HepG2 (cell line): ENCODE results near the gene YIPF4. TPM values are rescaled to one million over a fixed set of nuclear protein-coding genes. Genes with fewer than 3 reads are reported as not detected.

ENCODE experiments used
- ATAC-seq: fragments of 200-7000 bp; cut with Tn5 transposase; 3 replicates; pipeline ENCODE4 v1.9.1; 2020; ENCODE audit warnings: mild to moderate bottlenecking, moderate library complexity
- BruUV-seq: library from RNA; stranded (reverse); fragments of 400-500 nt; replicated peaks from 2 replicates; lab custom pipeline; 2021; lab: Mats Ljungman, UMichigan
- CTCF ChIA-PET: fragments of 300-600 bp; formaldehyde crosslinking; extraction: SDS; loops from one replicate; lab custom pipeline; 2021; ENCODE audit warnings: low total read pairs, inconsistent platforms, low intra/inter-chr PET ratio; lab: Yijun Ruan, JAX
- POLR2A ChIA-PET: fragments of 350-600 bp; sonication (Branson Sonifier 250); formaldehyde crosslinking; loops from one replicate; lab custom pipeline; 2020; ENCODE audit warnings: antibody characterized with exemption, inconsistent platforms; lab: Yijun Ruan, JAX
- DNase-seq: peaks from one replicate; pipeline ENCODE4 v3.0.0-alpha.2; 2015; ENCODE audit warnings: low spot score
- FAIRE-seq: peaks from 3 replicates; lab custom pipeline; 2011; peaks lifted over from hg19 to GRCh38; lab: Jason Lieb, UNC
- H2AFZ ChIP-seq: one replicate; pipeline ENCODE4 v1.6.1; 2011; ENCODE audit warnings: low read length, inconsistent platforms
- H3K27ac ChIP-seq: fragments of 300-600 bp; 3 replicates; pipeline ENCODE4 v1.8.0; 2011; ENCODE audit warnings: mixed run types, mild to moderate bottlenecking, mixed read lengths, low read length, inconsistent platforms; ENCODE audit not compliant: insufficient read depth; ENCODE audit errors: extremely low read length
- H3K27me3 ChIP-seq, 2 experiments: fragments of 200-600 bp in 1 of 2; 2 replicates in 1 of 2; 3 replicates in 1 of 2; pipeline versions ENCODE4 v1.6.0 to v1.8.0; 2011; ENCODE audit warnings: low read length in 2 of 2, mild to moderate bottlenecking in 2 of 2, moderate library complexity in 2 of 2, inconsistent platforms in 1 of 2; ENCODE audit not compliant: insufficient read depth in 2 of 2, control insufficient read depth in 1 of 2
- H3K36me3 ChIP-seq, 2 experiments: fragments of 200-600 bp in 1 of 2; replicated peaks in 1 of 2; 2 replicates in 1 of 2; 3 replicates in 1 of 2; pipeline versions ENCODE4 v1.5.1 to v1.8.0; 2011; ENCODE audit warnings: low read length in 2 of 2, inconsistent platforms in 1 of 2; ENCODE audit not compliant: insufficient read depth in 2 of 2, control insufficient read depth in 1 of 2
- H3K4me1 ChIP-seq: 2 replicates; pipeline ENCODE4 v1.5.1; 2012; ENCODE audit warnings: low read length, inconsistent platforms; ENCODE audit not compliant: insufficient read depth
- H3K4me2 ChIP-seq: 2 replicates; pipeline ENCODE4 v1.6.0; 2011; ENCODE audit warnings: low read depth, low read length, inconsistent platforms
- H3K4me3 ChIP-seq, 3 experiments: fragments of 200-600 bp in 1 of 3; sonication (generic), shearing (Covaris generic) in 1 of 3; replicated peaks in 1 of 3; 2 replicates each; pipeline ENCODE4 v1.5.1; 2011 to 2016; ENCODE audit warnings: low read length in 3 of 3, inconsistent platforms in 2 of 3, low read depth in 2 of 3, mild to moderate bottlenecking in 2 of 3, control low read depth in 1 of 3, mixed read lengths in 1 of 3; ENCODE audit not compliant: insufficient read depth in 1 of 3
- H3K79me2 ChIP-seq: one replicate; pipeline ENCODE4 v1.6.1; 2011; ENCODE audit warnings: low read length, inconsistent platforms; ENCODE audit not compliant: insufficient read depth
- H3K9ac ChIP-seq: 2 replicates; pipeline ENCODE4 v1.6.0; 2011; ENCODE audit warnings: mild to moderate bottlenecking, low read depth, low read length, inconsistent platforms; ENCODE audit not compliant: insufficient read depth
- H3K9me3 ChIP-seq: 2 replicates; pipeline ENCODE4 v1.5.1; 2012; ENCODE audit warnings: mild to moderate bottlenecking, low read length
- H4K20me1 ChIP-seq: 2 replicates; pipeline ENCODE4 v1.6.0; 2011; ENCODE audit warnings: inconsistent platforms, mild to moderate bottlenecking, low read length, moderate library complexity; ENCODE audit not compliant: insufficient read depth
- ELF1 ChIP-seq: sonication (generic); formaldehyde crosslinking; IDR thresholded peaks from 2 replicates; pipeline ENCODE4 v1.4.0; 2020; ENCODE audit warnings: missing genetic modification reagents
- FOXO1 ChIP-seq: sonication (generic); formaldehyde crosslinking; IDR thresholded peaks from 2 replicates; pipeline ENCODE4 v1.4.0; 2020; ENCODE audit warnings: missing genetic modification reagents
- HNRNPUL1 ChIP-seq: fragments of 200-400 bp; formaldehyde crosslinking; IDR thresholded peaks from 2 replicates; pipeline ENCODE4 v1.6.1; 2017; ENCODE audit warnings: low read depth, mild to moderate bottlenecking, low read length, moderate library complexity
- KDM2A ChIP-seq: sonication (generic); formaldehyde crosslinking; IDR thresholded peaks from 2 replicates; pipeline ENCODE4 v1.4.0; 2020; ENCODE audit warnings: low read depth, missing genetic modification reagents, borderline replicate concordance
- MAZ ChIP-seq, 2 experiments: sonication (generic) in 1 of 2; formaldehyde crosslinking in 1 of 2; IDR thresholded peaks; 2 replicates each; pipeline versions ENCODE4 v1.5.0 to v1.6.1; 2012 to 2020; ENCODE audit warnings: low read depth in 2 of 2, mild to moderate bottlenecking in 2 of 2, borderline replicate concordance in 1 of 2, improper control_type of control experiment in 1 of 2, low read length in 1 of 2, missing genetic modification reagents in 1 of 2, moderate library complexity in 1 of 2
- POLR2AphosphoS5 ChIP-seq: IDR thresholded peaks from 2 replicates; pipeline ENCODE4 v1.6.1; 2012; ENCODE audit warnings: low read depth, low read length
- UBTF ChIP-seq: sonication (generic); formaldehyde crosslinking; IDR thresholded peaks from 2 replicates; pipeline ENCODE4 v1.4.0; 2020; ENCODE audit warnings: mild to moderate bottlenecking, missing genetic modification reagents
- ZNF264 ChIP-seq: sonication (generic); formaldehyde crosslinking; IDR thresholded peaks from 2 replicates; pipeline ENCODE4 v1.4.0; 2020; ENCODE audit warnings: missing genetic modification reagents
- ZNF326 ChIP-seq: sonication (generic); formaldehyde crosslinking; IDR thresholded peaks from 2 replicates; pipeline ENCODE4 v1.4.0; 2020; ENCODE audit warnings: missing genetic modification reagents, borderline replicate concordance
- ZNF503 ChIP-seq: sonication (generic); formaldehyde crosslinking; IDR thresholded peaks from 2 replicates; pipeline ENCODE4 v1.4.0; 2020; ENCODE audit warnings: missing genetic modification reagents
- ZNF512B ChIP-seq: sonication (generic); formaldehyde crosslinking; IDR thresholded peaks from 2 replicates; pipeline ENCODE4 v1.5.1; 2020; ENCODE audit warnings: missing genetic modification reagents, mild to moderate bottlenecking, borderline replicate concordance
- WGBS: methylation state at CpG from one replicate; pipeline ENCODE4 v1.1.6; 2017; ENCODE audit warnings: low lambda C conversion rate; 5-methylcytosine and 5-hydroxymethylcytosine counted together
- in situ Hi-C: cut with HindIII; loops from 2 replicates; pipeline ENCODE4 v1.10.0; 2017; ENCODE audit warnings: low pct_unique_long_range_greater_than_20kb; ENCODE audit not compliant: extremely low pct_ligation_motif_present
- intact Hi-C: fragments of 100-400 bp; cut with micrococcal nuclease; formaldehyde crosslinking; loops from one replicate; pipeline ENCODE4 v1.10.0; 2022; ENCODE audit not compliant: unreplicated experiment
- polyA plus RNA-seq, 8 experiments: library from polyadenylated mRNA; depleted of rRNA in 3 of 8; stranded (reverse) in 7 of 8; unstranded in 1 of 8; fragments of >200 nt; fragmentation: Illumina TruSeq in 4 of 8; extraction: Trizol in 4 of 8; gene quantifications; 2 replicates each; pipeline versions ENCODE4 v1.2.1 to v1.2.3, GENCODE V29; 2011 to 2016; ENCODE audit warnings: low read depth in 4 of 8, missing spikeins in 1 of 8, mixed read lengths in 1 of 8; ENCODE audit not compliant: insufficient read depth in 1 of 8
- total RNA-seq, 5 experiments: library from RNA; depleted of rRNA; stranded (reverse); fragments of >200 nt; fragmentation: Illumina TruSeq; extraction: Trizol; gene quantifications; 2 replicates each; pipeline ENCODE4 v1.2.3, GENCODE V29; 2016; ENCODE audit warnings: low read depth in 1 of 5

Gene YIPF4
- total and polyA plus RNA-seq, 2 of the 13 experiments (the other 11 are each of a cell fraction or from before 2014, with no cell fraction given), result 19.0 to 43.9 TPM

- TF ChIP-seq MAZ (IDR thresholded peaks at IDR 0.05; ENCODE audit: borderline replicate concordance, low read depth, low read length), result no peak
- TF ChIP-seq MAZ (CRISPR knock-in tag; IDR thresholded peaks at IDR 0.05; ENCODE audit: low read depth), result peak; percentile 78
Observed at GRCh38 chr2:32277674-32278477, at the start of gene YIPF4 (continued).

GRCh38 chr2:32228181-32228580 is 49.5 kb upstream of the YIPF4 start:
- peaks cover 17% of the 10 kb centered on the region for H3K4me1 ChIP-seq
- ChIA-PET CTCF (no interaction called here), POLR2A (interaction anchor here (1.1 kb wide), 1 partner anchor 39 kb away, joined by 4 read pairs; no protein-coding TSS in a partner anchor)
- H3K36me3 ChIP-seq, result peaks cover 2 to 4% of the 10 kb centered on the region in 2 experiments; a peak in 4 of 5 replicates
- 56% methylated on average over 2 of the region's 2 CpGs for WGBS
- no peak overlapping the region for H3K27ac ChIP-seq
- TF ChIP-seq ZNF503 (CRISPR knock-in tag), result no peak
- no peak for TF ChIP-seq UBTF (CRISPR knock-in tag)
- no peak for TF ChIP-seq ZNF512B (CRISPR knock-in tag)
- no peak for TF ChIP-seq FOXO1 (CRISPR knock-in tag)
- no peak for TF ChIP-seq HNRNPUL1
- no peak for TF ChIP-seq POLR2AphosphoS5
- no peak for TF ChIP-seq ZNF264
- TF ChIP-seq KDM2A, result no peak
- no peak for TF ChIP-seq ZNF326 (CRISPR knock-in tag)
- no peak for TF ChIP-seq ELF1 (CRISPR knock-in tag)
- no peaks in the 10 kb centered on the region for H3K27me3 ChIP-seq
- H3K4me2 ChIP-seq, result no peak overlapping the region
- BruUV-seq, result no TSS peak
- no peaks in the 10 kb centered on the region for H3K9me3 ChIP-seq
- DNase-seq (no peak), ATAC-seq (no peak), FAIRE-seq (no peak)
- no peak overlapping the region for H3K9ac ChIP-seq
- no peak overlapping the region for H2AFZ ChIP-seq
- in situ Hi-C loops (no loop called here), intact Hi-C loops (no loop called here)
- H3K79me2 ChIP-seq, result no peaks in the 10 kb centered on the region
- no peak overlapping the region for H3K4me3 ChIP-seq
- no peaks in the 10 kb centered on the region for H4K20me1 ChIP-seq
